Activated naive CD4-positive, alpha-beta T cell treated with anti-CD3 and anti-CD28 coated beads, Interleukin-2, amount 10 ng/mL, durations not matched to agents 7 days and 5 days (primary cell): ENCODE data around the gene ACTN2.

Experiments used
- CTCF ChIA-PET: fragments of 350-600 bp; sonication (Branson Sonifier 250); formaldehyde crosslinking; loops from one replicate; lab custom pipeline; 2021; ENCODE audit warnings: antibody characterized with exemption; lab: Charles Lee
- DNase-seq: peaks from one replicate; pipeline ENCODE4 v3.0.0-alpha.2; 2020
- H3K27ac Mint-ChIP-seq: one replicate; pipeline ENCODE4 v1.8.0; 2021; ENCODE audit warnings: mild to moderate bottlenecking, moderate library complexity, mixed read lengths
- H3K27me3 Mint-ChIP-seq: one replicate; pipeline ENCODE4 v1.8.0; 2021; ENCODE audit warnings: mild to moderate bottlenecking, mixed read lengths
- H3K36me3 Mint-ChIP-seq: one replicate; pipeline ENCODE4 v1.8.0; 2021; ENCODE audit warnings: mixed read lengths
- H3K4me1 Mint-ChIP-seq: one replicate; pipeline ENCODE4 v1.8.0; 2021; ENCODE audit warnings: mixed read lengths
- H3K4me3 Mint-ChIP-seq: one replicate; pipeline ENCODE4 v1.8.0; 2021; ENCODE audit warnings: mild to moderate bottlenecking, moderate library complexity, mixed read lengths
- H3K9me3 Mint-ChIP-seq: one replicate; pipeline ENCODE4 v1.8.0; 2021; ENCODE audit warnings: mixed read lengths

ACTN2 gene

DNA sequence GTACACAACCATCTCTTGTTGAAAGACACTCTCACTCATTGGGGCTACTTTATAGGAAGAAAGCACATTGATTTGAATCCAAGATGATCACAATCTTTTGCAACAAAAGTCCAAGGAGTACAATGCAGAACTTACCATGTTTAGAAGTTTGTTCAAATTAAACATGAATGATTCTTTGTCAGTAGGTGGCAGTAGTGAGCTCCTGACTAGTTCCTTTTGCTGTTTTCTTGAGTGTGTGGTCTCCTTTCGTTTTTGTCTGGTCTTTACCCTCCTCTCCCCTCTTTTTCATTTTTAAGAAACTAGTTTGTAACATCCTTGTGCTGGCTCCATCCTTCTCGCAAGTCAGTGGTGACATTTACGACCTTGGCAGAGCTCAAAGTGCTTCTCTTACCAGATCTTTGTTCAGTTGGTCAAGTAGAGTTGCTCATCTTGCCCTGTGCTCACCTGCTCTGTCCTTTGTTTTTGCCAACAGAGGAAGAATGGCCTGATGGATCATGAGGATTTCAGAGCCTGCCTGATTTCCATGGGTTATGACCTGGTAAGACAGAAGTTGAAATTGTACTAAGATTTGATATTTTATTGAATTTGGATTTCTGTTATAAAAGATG is 73.1 kb downstream of the ACTN2 start:
- H3K27ac Mint-ChIP-seq: no peak overlapping the region
- no peaks in the 10 kb centered on the region for H3K36me3 Mint-ChIP-seq
- H3K4me3 Mint-ChIP-seq: no peak overlapping the region
- H3K4me1 Mint-ChIP-seq: peaks cover 4% of the 10 kb centered on the region
- DNase-seq: no peak
- H3K9me3 Mint-ChIP-seq: no peaks in the 10 kb centered on the region
- H3K27me3 Mint-ChIP-seq: no peaks in the 10 kb centered on the region
- CTCF ChIA-PET: interaction anchor here (0.6 to 3.4 kb wide), 24 partner anchors 9 to 803 kb away, joined by 3 to 26 read pairs (median 4); partner anchors contain the start of gene MTR

DNA sequence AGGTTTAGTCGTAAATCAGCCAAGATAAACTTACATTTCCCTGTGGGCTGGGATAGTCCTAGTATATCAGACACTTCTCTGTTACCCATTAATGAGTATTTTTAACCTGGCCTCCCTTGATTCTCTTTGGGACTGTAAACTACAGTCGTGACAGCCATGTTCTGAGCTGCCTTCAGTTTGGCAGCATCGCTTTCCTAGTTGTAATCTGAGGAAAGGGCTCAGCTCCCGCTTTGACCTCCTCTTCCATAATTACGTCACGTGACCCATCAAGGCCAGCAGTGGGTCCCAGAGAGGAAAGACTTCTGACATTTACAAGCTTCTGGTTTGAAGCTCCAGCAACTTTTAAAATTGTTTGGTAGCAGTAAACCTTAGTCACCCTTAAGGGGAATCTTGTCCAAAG is 74.2 kb downstream of the ACTN2 start:
- Mint-ChIP-seq H3K27me3 (peaks cover 8% of the 10 kb centered on the region), H3K36me3 (no peaks in the 10 kb centered on the region), H3K4me3 (no peak overlapping the region), H3K27ac (no peak overlapping the region), H3K4me1 (peaks cover 4% of the 10 kb centered on the region), H3K9me3 (no peaks in the 10 kb centered on the region)
- no peak for DNase-seq
- CTCF ChIA-PET: interaction anchor here (0.6 to 3.4 kb wide), 9 partner anchors 8 to 802 kb away, joined by 3 to 26 read pairs (median 9); no protein-coding TSS in a partner anchor

DNA sequence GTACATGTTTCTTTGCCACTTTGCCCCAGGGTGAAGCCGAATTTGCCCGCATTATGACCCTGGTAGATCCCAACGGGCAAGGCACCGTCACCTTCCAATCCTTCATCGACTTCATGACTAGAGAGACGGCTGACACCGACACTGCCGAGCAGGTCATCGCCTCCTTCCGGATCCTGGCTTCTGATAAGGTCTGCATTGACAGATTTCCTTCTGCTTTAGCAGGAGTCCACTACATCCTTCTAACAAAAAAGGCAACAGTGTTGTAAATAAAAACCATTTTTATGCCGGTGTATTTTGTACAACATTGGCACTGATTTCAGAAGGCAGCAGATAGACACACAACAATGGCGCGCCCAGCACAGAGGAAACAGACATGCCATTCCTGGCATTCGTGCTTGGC is 74.7 kb downstream of the ACTN2 start:
- H3K27me3 Mint-ChIP-seq: peaks cover 8% of the 10 kb centered on the region
- no peak overlapping the region for H3K4me3 Mint-ChIP-seq
- H3K9me3 Mint-ChIP-seq: no peaks in the 10 kb centered on the region
- H3K4me1 Mint-ChIP-seq: peaks cover 4% of the 10 kb centered on the region
- CTCF ChIA-PET: interaction anchor here (2.2 to 2.7 kb wide), 2 partner anchors 7 to 626 kb away, joined by 13 to 16 read pairs; no protein-coding TSS in a partner anchor
- no peaks in the 10 kb centered on the region for H3K36me3 Mint-ChIP-seq
- no peak for DNase-seq
- H3K27ac Mint-ChIP-seq: no peak overlapping the region

DNA sequence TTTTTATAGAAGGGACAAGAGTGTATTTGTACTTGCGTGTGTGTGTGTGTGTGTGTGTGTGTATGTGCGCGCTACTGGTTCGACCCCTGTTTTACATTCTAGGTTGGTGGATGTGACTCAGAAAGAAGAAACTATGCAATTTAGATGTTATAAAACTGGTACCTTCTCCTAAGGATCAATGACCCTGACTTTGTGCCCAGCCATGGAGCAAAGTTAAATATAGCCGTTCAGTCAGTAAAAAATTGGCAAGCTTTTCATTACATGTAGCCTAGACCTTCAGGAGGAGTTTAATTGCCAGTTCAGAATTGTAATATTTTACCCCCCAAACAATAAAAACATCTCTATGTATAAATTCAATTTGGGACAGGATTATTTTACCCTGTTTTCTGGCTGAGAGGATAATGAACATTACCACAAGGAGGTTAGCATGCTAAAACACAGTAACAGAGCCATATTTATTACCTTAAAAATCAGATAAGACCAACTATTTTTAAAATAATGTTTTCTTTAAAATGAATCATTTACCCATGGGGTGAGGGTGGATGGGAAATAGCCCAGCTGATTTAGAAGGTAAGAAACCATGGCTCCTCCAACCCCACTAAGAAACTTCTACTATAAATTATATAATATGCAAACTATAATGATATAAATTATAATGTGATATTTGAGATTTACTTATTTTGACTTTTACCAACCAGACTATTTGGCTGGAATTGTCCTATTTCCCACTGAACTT is 75.3 kb downstream of the ACTN2 start:
- no peak for DNase-seq
- CTCF ChIA-PET: no interaction called here
- no peaks in the 10 kb centered on the region for H3K9me3 Mint-ChIP-seq
- H3K27me3 Mint-ChIP-seq: peaks cover 8% of the 10 kb centered on the region
- H3K4me3 Mint-ChIP-seq: no peak overlapping the region
- H3K27ac Mint-ChIP-seq: no peak overlapping the region
- H3K36me3 Mint-ChIP-seq: no peaks in the 10 kb centered on the region
- peaks cover 4% of the 10 kb centered on the region for H3K4me1 Mint-ChIP-seq

DNA sequence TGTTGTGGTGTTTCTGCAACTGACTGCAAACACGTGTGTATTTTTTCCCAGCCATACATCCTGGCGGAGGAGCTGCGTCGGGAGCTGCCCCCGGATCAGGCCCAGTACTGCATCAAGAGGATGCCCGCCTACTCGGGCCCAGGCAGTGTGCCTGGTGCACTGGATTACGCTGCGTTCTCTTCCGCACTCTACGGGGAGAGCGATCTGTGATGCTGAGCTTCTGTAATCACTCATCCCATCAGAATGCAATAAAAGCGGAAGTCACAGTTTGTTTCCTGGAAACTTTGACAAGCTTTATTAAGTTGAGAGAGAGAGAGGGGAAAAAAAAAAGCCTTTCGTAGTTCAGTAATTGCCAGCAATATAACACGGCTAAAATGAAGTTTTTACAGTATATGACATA is 76.1 kb downstream of the ACTN2 start:
- peaks cover 4% of the 10 kb centered on the region for H3K4me1 Mint-ChIP-seq
- H3K27me3 Mint-ChIP-seq: peaks cover 8% of the 10 kb centered on the region
- DNase-seq: no peak
- H3K4me3 Mint-ChIP-seq: no peak overlapping the region
- H3K27ac Mint-ChIP-seq: no peak overlapping the region
- CTCF ChIA-PET: no interaction called here
- no peaks in the 10 kb centered on the region for H3K9me3 Mint-ChIP-seq
- no peaks in the 10 kb centered on the region for H3K36me3 Mint-ChIP-seq

DNA sequence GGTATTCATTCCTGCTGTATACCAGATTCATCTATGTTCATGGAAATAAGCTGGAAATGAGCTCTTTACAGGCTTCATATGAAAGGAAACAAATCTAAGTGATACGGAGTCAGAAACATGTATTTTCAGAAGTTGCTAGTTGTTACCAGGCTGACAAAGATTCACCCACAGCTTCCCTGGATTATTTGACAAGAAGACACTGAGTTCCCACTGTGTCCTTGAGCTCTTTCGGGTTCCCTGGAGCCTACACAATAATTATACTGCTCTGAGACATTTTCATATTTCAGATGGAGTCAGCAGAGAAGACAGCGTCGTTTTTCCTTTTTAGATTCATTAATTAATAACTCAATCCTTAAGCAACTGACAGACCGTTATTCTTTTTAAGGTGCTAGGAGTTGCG is 79.5 kb downstream of the ACTN2 start:
- DNase-seq: no peak
- Mint-ChIP-seq H3K4me3 (no peak overlapping the region), H3K4me1 (no peaks in the 10 kb centered on the region), H3K27me3 (peaks cover 29% of the 10 kb centered on the region), H3K9me3 (no peaks in the 10 kb centered on the region), H3K27ac (no peak overlapping the region), H3K36me3 (no peaks in the 10 kb centered on the region)
- CTCF ChIA-PET: no interaction called here

DNA sequence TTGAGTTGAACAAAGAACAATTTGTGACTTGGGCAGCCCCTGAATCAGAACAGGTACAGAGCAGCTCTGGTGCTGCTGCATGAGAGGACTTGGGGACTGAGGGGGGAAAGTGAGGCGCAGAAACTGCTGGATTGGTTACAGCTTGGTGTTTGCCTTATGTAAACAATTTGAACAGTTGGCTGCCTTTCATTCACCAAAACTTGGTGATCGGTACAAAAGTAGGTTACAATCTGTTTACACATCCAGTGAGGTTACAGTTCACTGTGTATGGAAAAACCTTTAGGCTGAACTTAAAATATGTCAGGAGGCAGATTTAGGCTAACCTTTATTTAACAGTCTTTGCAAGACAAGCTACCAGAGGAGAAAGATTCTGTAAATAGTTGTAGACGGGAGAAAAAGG is 80.2 kb downstream of the ACTN2 start:
- no peak for DNase-seq
- Mint-ChIP-seq H3K36me3 (no peaks in the 10 kb centered on the region), H3K27ac (no peak overlapping the region), H3K4me1 (no peaks in the 10 kb centered on the region), H3K4me3 (no peak overlapping the region), H3K27me3 (peaks cover 34% of the 10 kb centered on the region), H3K9me3 (no peaks in the 10 kb centered on the region)
- CTCF ChIA-PET: no interaction called here

DNA sequence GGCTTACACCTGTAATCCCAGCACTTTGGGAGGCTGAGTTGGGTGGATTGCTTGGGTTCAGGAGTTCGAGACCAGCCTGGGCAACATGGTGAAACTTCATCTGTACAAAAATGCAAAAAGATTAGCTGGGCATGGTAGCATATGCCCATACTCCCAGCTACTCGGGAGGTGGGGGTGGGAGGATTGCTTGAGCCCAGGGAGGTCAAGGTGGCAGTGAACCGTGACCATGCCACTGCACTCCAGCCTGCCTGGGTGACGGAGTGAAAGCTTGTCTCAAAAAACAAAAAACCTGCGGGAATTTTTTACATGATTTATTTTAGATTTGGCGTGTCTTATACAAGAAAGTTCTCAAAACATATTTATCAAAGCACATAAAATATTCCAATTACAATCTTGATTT is 81.0 kb downstream of the ACTN2 start:
- peaks cover 34% of the 10 kb centered on the region for H3K27me3 Mint-ChIP-seq
- H3K9me3 Mint-ChIP-seq: no peaks in the 10 kb centered on the region
- DNase-seq: no peak
- no peak overlapping the region for H3K27ac Mint-ChIP-seq
- no peaks in the 10 kb centered on the region for H3K36me3 Mint-ChIP-seq
- CTCF ChIA-PET: interaction anchor here (2.2 kb wide), 1 partner anchor 7 kb away, joined by 13 read pairs; no protein-coding TSS in a partner anchor
- H3K4me3 Mint-ChIP-seq: no peak overlapping the region
- H3K4me1 Mint-ChIP-seq: no peaks in the 10 kb centered on the region

DNA sequence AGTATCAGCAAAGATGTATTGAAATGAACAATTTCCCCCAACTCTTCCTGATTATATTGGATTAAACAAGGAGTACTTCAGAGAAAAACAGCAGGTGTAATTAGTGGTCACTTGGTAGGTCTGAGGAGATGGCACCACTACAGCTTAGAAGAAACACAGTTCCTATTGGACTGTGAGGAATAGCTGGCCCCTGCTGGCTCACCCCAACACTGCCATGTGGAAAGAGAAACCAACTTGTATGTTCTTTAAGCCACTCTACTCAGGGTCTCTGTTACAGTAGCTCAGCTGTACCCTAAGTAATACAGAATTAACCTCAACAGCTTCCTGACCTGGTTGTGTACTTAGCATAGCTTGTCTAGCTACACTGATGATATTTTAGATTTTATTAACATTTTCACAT is 82.3 kb downstream of the ACTN2 start:
- Mint-ChIP-seq H3K27ac (no peak overlapping the region), H3K4me3 (no peak overlapping the region), H3K4me1 (no peaks in the 10 kb centered on the region), H3K36me3 (no peaks in the 10 kb centered on the region), H3K27me3 (peaks cover 34% of the 10 kb centered on the region), H3K9me3 (no peaks in the 10 kb centered on the region)
- no peak for DNase-seq
- CTCF ChIA-PET: interaction anchor here (2.2 kb wide), 1 partner anchor 9 kb away, joined by 13 read pairs; no protein-coding TSS in a partner anchor

DNA sequence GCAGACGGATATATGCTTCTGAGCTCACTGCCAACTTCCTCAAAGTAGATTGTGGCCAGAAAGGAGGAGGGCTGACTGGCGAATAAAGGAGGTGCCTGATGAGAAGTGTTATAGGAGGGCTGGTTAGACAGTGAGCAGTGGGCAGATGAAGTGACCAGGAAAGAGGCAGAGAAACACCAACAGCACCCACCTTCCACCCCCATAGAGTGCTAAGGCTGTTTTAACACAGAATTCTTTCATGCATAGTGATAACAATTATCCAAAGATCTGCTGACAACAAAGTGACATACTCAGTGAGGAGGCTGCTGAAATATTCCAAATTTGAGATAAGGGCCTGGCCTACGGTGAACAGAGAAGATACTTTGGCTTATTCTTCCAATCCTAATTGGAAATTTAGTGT is 87.6 kb downstream of the ACTN2 start:
- no peak overlapping the region for H3K4me3 Mint-ChIP-seq
- H3K27ac Mint-ChIP-seq: no peak overlapping the region
- peaks cover 3% of the 10 kb centered on the region for H3K9me3 Mint-ChIP-seq
- H3K27me3 Mint-ChIP-seq: peaks cover 35% of the 10 kb centered on the region
- no peaks in the 10 kb centered on the region for H3K4me1 Mint-ChIP-seq
- peaks cover under 1% of the 10 kb centered on the region for H3K36me3 Mint-ChIP-seq
- CTCF ChIA-PET: no interaction called here
- no peak for DNase-seq

DNA sequence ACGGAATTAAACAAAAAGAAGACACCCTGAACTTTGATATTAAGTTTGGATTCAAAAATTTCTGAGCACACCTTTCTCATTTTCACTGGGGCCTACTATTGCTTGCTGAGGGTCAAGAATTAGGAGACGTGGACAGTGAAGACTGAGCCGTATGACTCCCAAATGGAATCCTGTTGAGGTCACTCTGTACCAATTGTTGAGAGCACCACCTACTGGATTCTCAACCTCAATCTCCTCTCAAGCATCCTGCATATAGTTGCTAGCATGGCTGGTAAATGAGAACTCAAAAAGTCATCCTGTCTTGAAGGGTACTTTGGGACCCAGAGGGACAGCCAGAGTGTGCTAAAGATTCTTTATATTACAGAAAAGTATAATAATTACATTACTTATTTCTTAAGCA is 88.6 kb downstream of the ACTN2 start:
- Mint-ChIP-seq H3K27me3 (peaks cover 28% of the 10 kb centered on the region), H3K4me1 (no peaks in the 10 kb centered on the region), H3K9me3 (peaks cover 8% of the 10 kb centered on the region), H3K4me3 (no peak overlapping the region), H3K27ac (no peak overlapping the region), H3K36me3 (peaks cover 6% of the 10 kb centered on the region)
- DNase-seq: no peak
- CTCF ChIA-PET: no interaction called here

DNA sequence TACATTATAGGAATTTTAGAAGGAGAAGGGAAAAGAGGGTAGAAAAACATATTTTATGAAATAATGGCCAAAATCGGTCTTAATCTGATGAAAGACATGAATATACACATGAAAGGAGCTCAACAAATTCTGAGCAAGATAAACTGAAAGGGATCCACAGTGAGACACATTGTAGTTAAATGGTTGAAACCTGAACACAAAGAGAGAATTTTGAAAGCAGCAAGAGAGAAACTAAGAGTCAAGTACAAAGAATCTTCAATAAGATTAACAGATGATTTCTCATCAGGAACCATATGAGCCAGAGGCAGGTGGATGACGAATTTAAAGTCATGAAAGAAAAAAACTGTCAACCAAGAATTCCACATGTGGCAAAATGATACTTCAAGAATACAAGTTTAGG is 93.0 kb downstream of the ACTN2 start:
- H3K4me3 Mint-ChIP-seq: no peak overlapping the region
- no peak for DNase-seq
- H3K4me1 Mint-ChIP-seq: no peaks in the 10 kb centered on the region
- H3K36me3 Mint-ChIP-seq: peaks cover 6% of the 10 kb centered on the region
- peaks cover 15% of the 10 kb centered on the region for H3K27me3 Mint-ChIP-seq
- CTCF ChIA-PET: no interaction called here
- H3K9me3 Mint-ChIP-seq: peaks cover 8% of the 10 kb centered on the region
- H3K27ac Mint-ChIP-seq: no peak overlapping the region

DNA sequence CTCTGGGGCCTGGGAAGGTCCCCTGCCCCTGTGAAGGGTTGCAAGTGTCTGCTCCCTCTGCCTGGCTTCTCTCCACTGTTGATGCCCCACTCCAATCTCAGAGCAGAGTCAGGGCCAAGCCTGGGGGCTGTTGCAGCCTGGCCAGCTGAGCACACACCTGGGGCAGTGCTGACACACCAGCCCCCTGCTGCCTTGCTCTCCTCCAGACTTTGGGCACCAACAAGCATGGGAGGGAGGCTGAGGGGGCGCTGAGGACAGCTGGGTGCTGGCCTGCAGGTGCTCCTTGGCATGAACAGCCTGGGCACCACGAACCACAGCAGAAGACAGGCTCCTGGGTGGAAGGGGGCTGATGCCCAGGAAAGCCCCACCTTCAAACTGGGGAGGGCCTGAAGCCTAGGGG is 99.2 kb downstream of the ACTN2 start:
- Mint-ChIP-seq H3K4me1 (no peaks in the 10 kb centered on the region), H3K9me3 (peaks cover 3% of the 10 kb centered on the region)

DNA sequence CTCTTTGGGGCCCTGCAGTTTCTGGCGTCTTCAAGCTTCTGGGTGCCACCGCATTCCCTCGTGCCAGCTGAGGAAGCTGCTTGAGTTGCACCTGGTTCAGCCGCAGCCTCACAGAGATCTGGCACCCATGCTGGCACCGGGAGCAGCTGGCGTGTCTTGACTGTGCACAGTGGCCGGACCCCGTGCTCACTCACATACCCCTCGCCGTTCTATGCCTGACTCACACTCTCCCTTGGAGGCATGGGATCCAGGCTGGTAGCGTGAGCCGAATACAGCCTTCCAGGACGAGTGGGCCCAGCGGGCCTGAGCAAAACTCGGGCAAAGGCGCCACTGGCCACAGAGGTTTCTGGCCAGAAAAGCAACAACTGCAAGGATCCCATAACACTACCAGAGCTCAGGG is 100.2 kb downstream of the ACTN2 start:
- H3K4me1 Mint-ChIP-seq: no peaks in the 10 kb centered on the region
- H3K4me3 Mint-ChIP-seq: no peak overlapping the region
- CTCF ChIA-PET: no interaction called here
- no peak for DNase-seq
- H3K36me3 Mint-ChIP-seq: no peaks in the 10 kb centered on the region
- no peak overlapping the region for H3K27ac Mint-ChIP-seq
- peaks cover 16% of the 10 kb centered on the region for H3K27me3 Mint-ChIP-seq
- H3K9me3 Mint-ChIP-seq: peaks cover 3% of the 10 kb centered on the region

More for the DNA sequence above, 99.2 kb downstream of the ACTN2 start:
- Mint-ChIP-seq H3K4me3 (no peak overlapping the region), H3K27ac (no peak overlapping the region), H3K36me3 (no peaks in the 10 kb centered on the region), H3K27me3 (peaks cover 16% of the 10 kb centered on the region)
- no peak for DNase-seq
- CTCF ChIA-PET: interaction anchor here (0.8 kb wide), 1 partner anchor 181 kb away, joined by 3 read pairs; the partner anchor contains the start of gene HEATR1
